SHP77 treated with DMSO at 0.1 percent for 48 hours (cell line): ENCODE results near the gene MEMO1.

Experiments
- DNase-seq: peaks from one replicate; lab custom pipeline; 2025; lab: John Stamatoyannopoulos, UW

Gene MEMO1

GRCh38 chr2:31823558-31823957 lies 187.2 kb downstream of the MEMO1 start:
- no peak for DNase-seq

GRCh38 chr2:31822587-31822986 lies 188.2 kb downstream of the MEMO1 start:
- DNase-seq, result no peak
